OCI-LY7 (cell line): Measurements from ENCODE around the gene ADAR. TPM values are rescaled to one million over a fixed set of nuclear protein-coding genes. Genes with fewer than 3 reads are reported as not detected.

Source experiments
- BruUV-seq: library from RNA; stranded (reverse); fragments of 400-500 nt; replicated peaks from 2 replicates; lab custom pipeline; 2021; lab: Mats Ljungman, UMichigan
- CTCF ChIA-PET: fragments of 300-600 bp; sonication (Branson Sonifier 250); formaldehyde crosslinking; loops from one replicate; lab custom pipeline; 2022; ENCODE audit warnings: antibody characterized with exemption; ENCODE audit not compliant: unreplicated experiment; lab: Charles Lee
- POLR2A ChIA-PET: fragments of 300-600 bp; sonication (Branson Sonifier 250); formaldehyde crosslinking; loops from one replicate; lab custom pipeline; 2022; ENCODE audit warnings: antibody characterized with exemption; lab: Charles Lee
- DNase-seq: peaks from one replicate; pipeline ENCODE4 v3.0.0-alpha.2; 2015; ENCODE audit warnings: low spot score
- H2AFZ ChIP-seq: fragments of 200-600 bp; sonication (generic), shearing (Covaris generic); 2 replicates; pipeline ENCODE4 v1.6.1; 2014; ENCODE audit warnings: mild to moderate bottlenecking, antibody characterized with exemption, low read length, moderate library complexity
- H3K27ac ChIP-seq: fragments of 200-600 bp; sonication (generic); 2 replicates; pipeline ENCODE4 v1.5.1; 2014; ENCODE audit warnings: mixed run types, low read depth, mild to moderate bottlenecking, moderate library complexity, low read length, inconsistent platforms; ENCODE audit not compliant: poor library complexity, severe bottlenecking
- H3K36me3 ChIP-seq: fragments of 200-600 bp; sonication (generic); 2 replicates; pipeline ENCODE4 v1.6.1; 2014; ENCODE audit warnings: mild to moderate bottlenecking, antibody characterized with exemption, low read length, moderate library complexity, mixed read lengths; ENCODE audit not compliant: insufficient read depth
- H3K4me1 ChIP-seq: fragments of 200-600 bp; sonication (generic); 2 replicates; pipeline ENCODE4 v1.5.1; 2014; ENCODE audit warnings: mild to moderate bottlenecking, low read length; ENCODE audit not compliant: insufficient read depth, poor library complexity, severe bottlenecking
- H3K4me2 ChIP-seq: fragments of 200-600 bp; sonication (generic); 2 replicates; pipeline ENCODE4 v1.6.1; 2014; ENCODE audit warnings: mild to moderate bottlenecking, low read length
- H3K4me3 ChIP-seq: fragments of 200-600 bp; sonication (generic); 2 replicates; pipeline ENCODE4 v1.5.1; 2014; ENCODE audit warnings: mild to moderate bottlenecking, low read depth, low read length; ENCODE audit not compliant: poor library complexity, severe bottlenecking
- H3K79me2 ChIP-seq: fragments of 200-600 bp; sonication (generic); 2 replicates; pipeline ENCODE4 v1.6.1; 2016; ENCODE audit warnings: low read depth, mild to moderate bottlenecking, low read length, moderate library complexity, mixed read lengths; ENCODE audit not compliant: insufficient read depth
- H3K9me2 ChIP-seq: fragments of 200-600 bp; sonication (generic); 2 replicates; pipeline ENCODE4 v1.6.1; 2016; ENCODE audit warnings: mild to moderate bottlenecking, low read length, mixed read lengths; ENCODE audit not compliant: insufficient read depth
- H3K9me3 ChIP-seq: fragments of 200-600 bp; sonication (generic); 2 replicates; pipeline ENCODE4 v1.6.1; 2014; ENCODE audit warnings: mild to moderate bottlenecking, mixed run types, low read length, mixed read lengths
- H4K20me1 ChIP-seq: fragments of 200-600 bp; sonication (generic); 2 replicates; pipeline ENCODE4 v1.6.1; 2014; ENCODE audit warnings: mild to moderate bottlenecking, antibody characterized with exemption, low read length, moderate library complexity, mixed read lengths; ENCODE audit not compliant: insufficient read depth
- CTCF ChIP-seq: fragments of 200-600 bp; sonication (generic); conservative IDR thresholded peaks from 2 replicates; pipeline ENCODE4 v1.5.1; 2014; ENCODE audit warnings: mild to moderate bottlenecking, antibody characterized with exemption, low read length, moderate library complexity, mixed read lengths
- EZH2phosphoT487 ChIP-seq: fragments of 200-600 bp; sonication (generic); IDR thresholded peaks from 2 replicates; pipeline ENCODE4 v1.6.1; 2018; ENCODE audit warnings: low read depth, borderline replicate concordance, mild to moderate bottlenecking, mixed run types, antibody characterized with exemption, low read length, moderate library complexity, mixed read lengths
- intact Hi-C: fragments of 100-400 bp; cut with micrococcal nuclease; formaldehyde crosslinking; loops from one replicate; pipeline ENCODE4 v1.10.0; 2022; ENCODE audit not compliant: unreplicated experiment
- total RNA-seq, 2 experiments: library from RNA; depleted of rRNA in 1 of 2; stranded (reverse); fragments of >200 nt in 1 of 2; shearing (Covaris generic) in 1 of 2; gene quantifications; 2 replicates each; pipeline ENCODE4 v1.2.3, GENCODE V29; 2014 to 2022

ADAR gene
- total RNA-seq, 2 experiments from 2014 or later, result 90.2 to 139 TPM

- peaks cover 36% of the 10 kb centered on the region for H3K4me1 ChIP-seq
- no peak overlapping the region for H2AFZ ChIP-seq
- no peak overlapping the region for H3K27ac ChIP-seq
- H4K20me1 ChIP-seq, result no peaks in the 10 kb centered on the region
- H3K36me3 ChIP-seq, result peaks cover 90% of the 10 kb centered on the region
- no peaks in the 10 kb centered on the region for H3K9me2 ChIP-seq
- H3K4me3 ChIP-seq, result no peak overlapping the region
- H3K79me2 ChIP-seq, result no peaks in the 10 kb centered on the region
- BruUV-seq, result no TSS peak
- no peak overlapping the region for H3K4me2 ChIP-seq
- ChIA-PET CTCF (no interaction called here), POLR2A (no interaction called here)
- H3K9me3 ChIP-seq, result no peaks in the 10 kb centered on the region
- no peak for TF ChIP-seq EZH2phosphoT487
- no peak for TF ChIP-seq CTCF
- intact Hi-C loops, result no loop called here
- DNase-seq, result no peak
Observed at GRCh38 chr1:154581766-154582165, 26.2 kb downstream of the ADAR start.

GRCh38 chr1:154579374-154579773, 28.6 kb downstream of the ADAR start:
- no peak for DNase-seq

GRCh38 chr1:154578058-154578418, 29.9 kb downstream of the ADAR start:
- Histone ChIP-seq H3K4me3 (no peak overlapping the region), H3K27ac (no peak overlapping the region), H3K4me2 (no peak overlapping the region), H3K4me1 (peaks cover 46% of the 10 kb centered on the region), H2AFZ (no peak overlapping the region), H3K79me2 (no peaks in the 10 kb centered on the region), H3K9me3 (no peaks in the 10 kb centered on the region), H3K9me2 (no peaks in the 10 kb centered on the region), H3K36me3 (peaks cover 53% of the 10 kb centered on the region), H4K20me1 (no peaks in the 10 kb centered on the region)
- no peak for DNase-seq
- CTCF ChIA-PET, result no interaction called here
- intact Hi-C loops, result no loop called here
- no peak for TF ChIP-seq EZH2phosphoT487
- no peak for TF ChIP-seq CTCF
- no TSS peak for BruUV-seq
- POLR2A ChIA-PET, result no interaction called here

More at GRCh38 chr1:154579374-154579773, 28.6 kb downstream of the ADAR start:
- no peaks in the 10 kb centered on the region for H3K9me3 ChIP-seq
- intact Hi-C loops, result no loop called here
- peaks cover 66% of the 10 kb centered on the region for H3K36me3 ChIP-seq
- no peak overlapping the region for H3K4me3 ChIP-seq
- ChIA-PET CTCF (interaction anchor here (0.6 kb wide), 1 partner anchor 283 kb away, joined by 3 read pairs; no protein-coding TSS in a partner anchor), POLR2A (no interaction called here)
- no peak overlapping the region for H2AFZ ChIP-seq
- no TSS peak for BruUV-seq
- no peaks in the 10 kb centered on the region for H3K9me2 ChIP-seq
- H3K27ac ChIP-seq, result no peak overlapping the region
- peaks cover 42% of the 10 kb centered on the region for H3K4me1 ChIP-seq
- no peak overlapping the region for H3K4me2 ChIP-seq
- H3K79me2 ChIP-seq, result no peaks in the 10 kb centered on the region
- TF ChIP-seq CTCF, result no peak
- no peak for TF ChIP-seq EZH2phosphoT487
- H4K20me1 ChIP-seq, result no peaks in the 10 kb centered on the region
